CD4-positive, alpha-beta T cell treated with Interleukin-12 subunit alpha and Interleukin-12 subunit beta, for 1 hour (primary cell): ENCODE results near the gene IGSF21.
"Not testable (repeated sequence)": the region's sequence is repeated elsewhere in the genome, so short reads cannot be mapped to it uniquely, and the experiment has no call there.

Experiments
- DNase-seq: peaks from one replicate; pipeline ENCODE4 v3.0.0-alpha.2; 2020

The IGSF21 gene

GRCh38 chr1:18411820-18412641, 304.4 kb downstream of the IGSF21 start:
- no peak for DNase-seq

- no peak for DNase-seq
These were observed 305.3 kb downstream of the IGSF21 start for GRCh38 chr1:18412882-18413353.

DNA sequence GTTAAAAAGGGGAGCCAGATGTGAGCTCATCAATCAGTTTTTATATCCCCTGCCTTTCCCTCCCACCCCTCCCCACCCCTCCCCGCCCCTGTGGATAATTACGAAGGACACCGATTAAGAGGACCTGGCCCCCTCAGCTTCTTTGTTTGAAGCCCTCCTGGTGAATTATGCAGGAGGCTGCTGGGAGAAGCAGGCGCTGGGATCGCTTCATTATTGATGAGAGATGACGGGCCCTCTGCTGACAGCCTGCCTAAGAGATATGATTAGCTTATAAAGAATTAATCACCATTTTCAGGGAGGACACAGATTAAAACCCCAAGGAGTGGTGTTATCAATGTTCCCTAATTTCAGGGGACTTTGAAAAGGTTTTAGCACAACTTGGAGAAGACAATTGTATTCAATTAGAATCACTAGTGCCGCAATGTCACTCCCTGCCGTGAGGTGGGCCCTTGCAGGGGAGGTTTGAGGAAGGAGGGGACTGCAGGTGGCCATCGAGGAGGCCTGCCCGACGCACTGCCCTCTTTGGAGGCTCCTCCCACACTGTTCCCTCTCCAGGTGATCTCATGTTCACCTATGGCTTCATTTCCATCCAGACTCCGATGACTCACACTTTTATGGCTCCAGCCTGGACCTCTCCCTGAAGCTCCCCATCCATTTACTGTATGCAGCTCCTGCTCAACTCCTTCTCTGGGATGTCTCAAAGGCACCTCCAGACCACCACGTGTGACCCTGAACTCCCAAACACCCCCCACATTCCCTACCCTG, 306.1 kb downstream of the IGSF21 start:
- no peak for DNase-seq

- DNase-seq, result no peak
These were observed 306.7 kb downstream of the IGSF21 start for GRCh38 chr1:18414321-18414720.

DNA sequence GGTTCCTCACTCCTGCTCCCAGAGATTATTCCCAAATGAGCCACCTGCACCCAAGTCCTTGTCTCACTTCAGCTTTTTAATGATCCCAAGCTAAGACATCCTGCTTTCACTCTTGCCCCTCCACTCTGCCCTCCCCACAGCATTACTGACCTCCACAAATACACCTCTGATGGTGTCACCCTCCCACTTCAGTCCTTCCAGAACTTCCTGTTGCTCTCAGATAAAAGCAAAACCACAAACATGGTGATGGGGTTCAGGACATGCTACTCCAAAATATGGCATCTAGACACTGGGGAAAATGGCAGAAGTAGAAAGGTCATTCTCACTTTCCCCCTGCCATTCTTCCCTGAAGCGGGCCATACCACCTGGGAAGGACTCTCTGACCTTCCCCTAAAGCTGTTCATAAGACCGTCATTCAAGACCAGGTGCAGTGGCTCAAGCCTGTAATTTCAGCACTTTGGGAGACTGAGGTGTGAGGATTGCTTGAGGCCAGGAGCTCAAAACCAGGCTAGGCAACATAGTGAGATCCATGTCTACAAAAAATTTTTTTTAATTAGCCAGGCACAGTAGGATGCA, 307.4 kb downstream of the IGSF21 start:
- no peak for DNase-seq

- DNase-seq, result no peak
These were observed 307.9 kb downstream of the IGSF21 start for GRCh38 chr1:18415448-18416027.

DNA sequence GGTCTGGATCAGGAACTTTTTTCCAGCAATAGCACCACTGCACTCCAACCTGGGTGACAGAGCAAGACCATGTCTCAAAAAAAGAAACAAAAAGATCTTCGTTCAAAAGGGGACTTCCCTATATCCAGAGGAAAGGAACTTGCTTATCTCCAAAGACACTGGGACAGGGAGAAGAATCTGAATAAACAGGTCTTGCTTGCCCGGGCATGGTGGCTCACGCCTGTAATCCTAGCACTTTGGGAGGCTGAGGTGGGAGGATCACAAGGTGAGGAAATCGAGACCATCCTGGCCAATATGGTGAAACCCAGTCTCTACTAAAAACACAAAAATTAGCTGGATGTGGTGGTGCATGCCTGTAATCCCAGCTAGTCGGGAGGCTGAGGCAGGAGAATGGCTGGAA, 308.5 kb downstream of the IGSF21 start:
- DNase-seq, result not testable (repeated sequence)

- no peak for DNase-seq
These were observed 310.0 kb downstream of the IGSF21 start for GRCh38 chr1:18417316-18418269.

DNA sequence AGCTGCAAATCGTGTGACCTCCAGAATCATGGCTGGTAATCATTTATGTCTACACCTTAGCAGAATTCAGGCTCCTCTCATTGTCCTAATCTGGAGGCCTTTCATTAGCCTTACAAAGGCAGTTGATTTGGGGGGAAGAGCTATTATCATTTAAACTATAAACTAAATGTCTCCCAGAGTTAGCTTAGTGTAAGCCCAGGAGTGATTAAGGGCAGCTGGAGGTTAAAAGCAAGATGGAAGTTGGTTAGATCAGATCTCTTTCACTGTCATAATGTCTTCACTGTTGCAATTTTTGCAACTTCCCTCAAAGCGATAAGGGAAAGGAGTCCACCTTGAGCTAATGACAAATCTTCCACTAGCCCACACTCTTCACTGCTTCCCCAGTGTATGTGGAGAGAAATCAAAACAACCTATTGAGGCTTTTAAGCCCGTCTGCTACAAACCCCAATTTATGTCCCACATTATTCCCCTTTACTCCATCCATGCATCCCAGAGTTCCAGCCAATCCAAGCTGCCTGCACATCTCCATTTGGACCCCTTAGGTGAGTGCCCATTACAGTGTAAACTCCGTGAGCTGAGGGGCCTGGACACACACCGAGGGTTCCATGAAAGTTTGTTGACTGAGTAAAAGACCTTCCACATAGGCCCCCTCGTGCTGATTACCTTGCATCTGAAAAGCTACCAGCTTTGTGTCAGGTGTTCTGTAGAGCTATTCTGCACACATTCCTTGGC, 311.7 kb downstream of the IGSF21 start:
- DNase-seq, result no peak

GRCh38 chr1:18419845-18420184, 312.2 kb downstream of the IGSF21 start:
- DNase-seq, result no peak

- DNase-seq, result no peak
These were observed 314.6 kb downstream of the IGSF21 start for GRCh38 chr1:18422076-18422777.

- DNase-seq, result no peak
These were observed 315.4 kb downstream of the IGSF21 start for GRCh38 chr1:18422954-18423353.

- no peak for DNase-seq
These were observed 319.0 kb downstream of the IGSF21 start for GRCh38 chr1:18426580-18426979.
